Measurements from ENCODE around the gene PLXNA2.

DNA sequence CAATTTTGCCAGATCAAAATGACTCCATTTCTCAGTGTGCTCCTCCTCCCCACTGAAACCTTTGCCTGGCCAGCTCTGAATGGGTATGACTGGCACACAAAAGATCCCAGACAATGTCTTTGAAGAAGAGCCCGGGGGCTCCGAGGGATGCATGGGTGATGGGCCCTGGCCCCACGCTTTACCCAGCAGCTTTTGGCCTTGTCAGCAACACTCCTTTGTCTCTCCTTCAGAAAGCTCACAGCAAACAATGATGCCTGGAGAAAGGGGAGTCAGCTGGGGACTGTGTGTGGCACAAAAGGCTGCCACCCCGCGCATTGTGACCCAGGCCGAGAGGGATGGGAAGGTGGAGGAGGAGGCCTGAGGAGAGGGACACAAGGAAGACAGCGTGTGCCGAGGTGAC is 45.9 kb downstream of the PLXNA2 start:
- TF ChIP-seq, protein P1, sequence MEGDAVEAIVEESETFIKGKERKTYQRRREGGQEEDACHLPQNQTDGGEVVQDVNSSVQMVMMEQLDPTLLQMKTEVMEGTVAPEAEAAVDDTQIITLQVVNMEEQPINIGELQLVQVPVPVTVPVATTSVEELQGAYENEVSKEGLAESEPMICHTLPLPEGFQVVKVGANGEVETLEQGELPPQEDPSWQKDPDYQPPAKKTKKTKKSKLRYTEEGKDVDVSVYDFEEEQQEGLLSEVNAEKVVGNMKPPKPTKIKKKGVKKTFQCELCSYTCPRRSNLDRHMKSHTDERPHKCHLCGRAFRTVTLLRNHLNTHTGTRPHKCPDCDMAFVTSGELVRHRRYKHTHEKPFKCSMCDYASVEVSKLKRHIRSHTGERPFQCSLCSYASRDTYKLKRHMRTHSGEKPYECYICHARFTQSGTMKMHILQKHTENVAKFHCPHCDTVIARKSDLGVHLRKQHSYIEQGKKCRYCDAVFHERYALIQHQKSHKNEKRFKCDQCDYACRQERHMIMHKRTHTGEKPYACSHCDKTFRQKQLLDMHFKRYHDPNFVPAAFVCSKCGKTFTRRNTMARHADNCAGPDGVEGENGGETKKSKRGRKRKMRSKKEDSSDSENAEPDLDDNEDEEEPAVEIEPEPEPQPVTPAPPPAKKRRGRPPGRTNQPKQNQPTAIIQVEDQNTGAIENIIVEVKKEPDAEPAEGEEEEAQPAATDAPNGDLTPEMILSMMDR (IDR thresholded peaks at IDR 0.05): no peak
- no peak for TF ChIP-seq POLR2A (IDR thresholded peaks at IDR 0.05)
